BJ (cell line): ENCODE measurements around the gene SLIT2. TPM values are rescaled to one million over a fixed set of nuclear protein-coding genes. Genes with fewer than 3 reads are reported as not detected.

ENCODE experiments used
- CTCF ChIA-PET: fragments of 350-600 bp; formaldehyde crosslinking; extraction: SDS; loops from one replicate; lab custom pipeline; 2021; ENCODE audit warnings: antibody characterized with exemption, inconsistent platforms; lab: Yijun Ruan, JAX
- POLR2A ChIA-PET: fragments of 300-600 bp; sonication (Branson Sonifier 250); formaldehyde crosslinking; extraction: SDS; loops from one replicate; lab custom pipeline; 2021; ENCODE audit warnings: antibody characterized with exemption; lab: Charles Lee
- DNase-seq: peaks from one replicate; pipeline ENCODE4 v3.0.0-alpha.2; 2011; ENCODE audit warnings: low read depth
- H3K27me3 ChIP-seq: 2 replicates; pipeline ENCODE4 v1.6.0; 2011; ENCODE audit warnings: low read length; ENCODE audit not compliant: control insufficient read depth, insufficient read depth
- H3K36me3 ChIP-seq: 2 replicates; pipeline ENCODE4 v1.5.1; 2011; ENCODE audit warnings: low read length; ENCODE audit not compliant: control insufficient read depth, insufficient read depth
- H3K4me3 ChIP-seq: 2 replicates; pipeline ENCODE4 v1.5.1; 2011; ENCODE audit warnings: low read depth, mild to moderate bottlenecking, control low read depth, low read length
- polyA plus RNA-seq: library from polyadenylated mRNA; depleted of rRNA; stranded (reverse); fragments of >200 nt; gene quantifications from 2 replicates; pipeline ENCODE4 v1.2.3, GENCODE V29; 2011
- TF ChIP-seq, protein P1 (sequence below): IDR thresholded peaks from 2 replicates; pipeline ENCODE4 v1.5.1; 2011; ENCODE audit warnings: low read depth, mild to moderate bottlenecking, control low read depth, inconsistent platforms, low read length, moderate library complexity; ENCODE audit not compliant: insufficient read depth

SLIT2 gene
- polyA plus RNA-seq, 1 experiment = 33.2 TPM

DNA sequence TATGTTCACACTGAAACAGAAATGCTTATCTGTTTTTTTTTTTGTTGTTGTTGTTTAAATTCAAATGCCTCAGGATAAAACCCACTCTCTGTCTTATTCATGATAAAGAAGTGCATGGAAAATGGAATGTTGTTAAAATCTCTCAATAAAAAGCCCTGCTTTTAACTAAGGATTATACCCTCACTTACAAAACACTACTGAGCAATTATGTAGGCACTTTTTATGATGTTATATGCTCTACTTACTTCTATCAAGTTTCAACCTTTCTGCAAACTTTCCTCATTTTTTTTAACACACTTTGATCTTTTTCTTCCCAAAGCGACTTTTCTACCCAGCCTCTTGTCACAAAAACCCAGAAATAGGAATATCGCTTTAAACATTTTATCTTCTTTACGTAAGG is 26.5 kb downstream of the SLIT2 start:
- ChIA-PET POLR2A (no interaction called here), CTCF (no interaction called here)
- DNase-seq = no peak
- Histone ChIP-seq H3K36me3 (peaks cover 2% of the 10 kb centered on the region; the same call in 1 of the 2 replicates), H3K4me3 (no peak overlapping the region), H3K27me3 (no peaks in the 10 kb centered on the region)
- TF ChIP-seq, protein P1, sequence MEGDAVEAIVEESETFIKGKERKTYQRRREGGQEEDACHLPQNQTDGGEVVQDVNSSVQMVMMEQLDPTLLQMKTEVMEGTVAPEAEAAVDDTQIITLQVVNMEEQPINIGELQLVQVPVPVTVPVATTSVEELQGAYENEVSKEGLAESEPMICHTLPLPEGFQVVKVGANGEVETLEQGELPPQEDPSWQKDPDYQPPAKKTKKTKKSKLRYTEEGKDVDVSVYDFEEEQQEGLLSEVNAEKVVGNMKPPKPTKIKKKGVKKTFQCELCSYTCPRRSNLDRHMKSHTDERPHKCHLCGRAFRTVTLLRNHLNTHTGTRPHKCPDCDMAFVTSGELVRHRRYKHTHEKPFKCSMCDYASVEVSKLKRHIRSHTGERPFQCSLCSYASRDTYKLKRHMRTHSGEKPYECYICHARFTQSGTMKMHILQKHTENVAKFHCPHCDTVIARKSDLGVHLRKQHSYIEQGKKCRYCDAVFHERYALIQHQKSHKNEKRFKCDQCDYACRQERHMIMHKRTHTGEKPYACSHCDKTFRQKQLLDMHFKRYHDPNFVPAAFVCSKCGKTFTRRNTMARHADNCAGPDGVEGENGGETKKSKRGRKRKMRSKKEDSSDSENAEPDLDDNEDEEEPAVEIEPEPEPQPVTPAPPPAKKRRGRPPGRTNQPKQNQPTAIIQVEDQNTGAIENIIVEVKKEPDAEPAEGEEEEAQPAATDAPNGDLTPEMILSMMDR = no peak

DNA sequence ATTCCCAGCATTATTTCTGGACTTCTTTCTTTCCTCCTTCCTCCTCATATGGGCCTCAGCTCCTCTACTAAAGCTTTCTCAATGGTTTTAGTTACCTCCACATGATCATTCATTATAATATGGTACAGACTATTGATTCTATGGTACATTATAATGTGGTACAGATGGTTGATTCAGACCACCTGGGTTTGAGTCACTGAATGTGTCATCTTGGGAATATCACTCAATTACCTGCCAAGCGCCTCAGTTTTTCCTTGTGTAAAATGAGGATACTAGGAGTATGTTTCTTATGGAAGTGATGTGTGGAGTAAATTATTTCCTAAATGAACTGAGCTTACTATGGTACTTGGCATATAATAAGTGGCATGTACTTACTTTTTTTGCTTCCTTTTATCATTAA is 27.7 kb downstream of the SLIT2 start:
- Histone ChIP-seq H3K27me3 (no peaks in the 10 kb centered on the region), H3K4me3 (no peak overlapping the region), H3K36me3 (no peaks in the 10 kb centered on the region)
- ChIA-PET POLR2A (no interaction called here), CTCF (no interaction called here)
- no peak for DNase-seq
- TF ChIP-seq, protein P1 = no peak

DNA sequence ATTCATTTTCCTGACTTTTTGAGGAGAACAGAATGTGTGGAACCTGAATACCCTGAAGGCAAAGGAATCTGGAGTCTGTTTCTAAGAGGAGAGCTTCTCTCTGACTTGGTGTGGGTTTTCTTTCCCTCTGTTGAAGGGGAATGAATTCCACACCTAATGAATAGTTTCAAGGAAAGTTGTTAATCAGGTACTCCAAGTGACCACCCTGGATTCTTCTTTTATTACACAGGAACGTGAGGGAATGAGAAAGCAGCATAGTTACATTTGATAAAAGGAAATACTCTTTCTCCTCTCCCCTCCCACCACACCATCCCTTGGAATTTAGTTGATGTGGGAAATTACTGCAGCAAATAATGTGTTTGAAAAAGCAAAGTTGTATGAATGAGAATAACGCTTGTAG is 29.7 kb downstream of the SLIT2 start:
- no peak for DNase-seq
- ChIA-PET CTCF (no interaction called here), POLR2A (no interaction called here)
- Histone ChIP-seq H3K4me3 (no peak overlapping the region), H3K27me3 (no peaks in the 10 kb centered on the region), H3K36me3 (no peaks in the 10 kb centered on the region)
- TF ChIP-seq, protein P1 = no peak

DNA sequence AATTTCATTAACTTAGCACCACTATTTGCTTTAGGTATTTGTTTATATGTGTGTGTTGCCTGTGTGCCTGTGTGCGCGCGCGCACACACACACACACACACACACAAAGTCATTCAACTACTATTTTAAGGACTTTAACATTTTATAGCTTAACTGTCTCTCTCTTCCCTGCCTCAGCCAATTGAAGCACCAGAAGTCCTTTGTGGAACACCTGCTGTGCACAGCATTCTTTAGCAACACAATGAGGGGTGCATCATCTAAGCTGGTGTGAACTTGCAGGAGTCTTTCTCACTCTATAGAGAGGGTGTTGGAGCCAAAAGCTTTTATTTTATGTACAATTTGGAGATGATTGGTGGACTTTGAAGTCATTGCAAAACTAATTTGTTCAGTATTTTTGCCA is 31.3 kb downstream of the SLIT2 start:
- POLR2A ChIA-PET = no interaction called here
- CTCF ChIA-PET = interaction anchor here (0.8 to 1.0 kb wide), 2 partner anchors 22 to 402 kb away, joined by 3 read pairs; no protein-coding TSS in a partner anchor
- DNase-seq = no peak
- no peaks in the 10 kb centered on the region for H3K27me3 ChIP-seq
- H3K4me3 ChIP-seq = no peak overlapping the region
- TF ChIP-seq, protein P1 = no peak
- no peaks in the 10 kb centered on the region for H3K36me3 ChIP-seq

DNA sequence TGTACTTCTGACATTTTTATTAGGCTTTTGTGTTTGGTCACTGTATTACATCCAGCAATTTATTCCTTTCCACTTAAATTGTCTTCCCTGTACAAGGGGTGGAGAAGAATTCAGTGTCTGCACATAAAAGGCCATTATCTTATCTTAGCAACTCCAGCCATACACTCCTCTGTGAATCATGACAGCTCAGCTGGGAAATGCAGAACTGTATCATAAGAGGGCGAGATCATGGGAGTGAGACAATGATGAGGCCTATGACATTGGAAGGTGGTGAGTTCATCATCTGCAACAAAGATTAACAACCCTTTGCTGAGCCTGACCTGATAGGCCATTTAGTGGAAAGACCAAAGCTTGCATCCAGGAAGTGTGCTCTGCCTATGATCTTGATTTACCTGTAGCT is 33.3 kb downstream of the SLIT2 start:
- H3K36me3 ChIP-seq = no peaks in the 10 kb centered on the region
- DNase-seq = no peak
- TF ChIP-seq, protein P1 = no peak
- H3K27me3 ChIP-seq = no peaks in the 10 kb centered on the region
- POLR2A ChIA-PET = no interaction called here
- no peak overlapping the region for H3K4me3 ChIP-seq
- CTCF ChIA-PET = interaction anchor here (0.6 kb wide), 1 partner anchor 21 kb away, joined by 3 read pairs; no protein-coding TSS in a partner anchor
